ENCODE measurements around the gene NFE2. TPM values are rescaled to one million over a fixed set of nuclear protein-coding genes. Genes with fewer than 3 reads are reported as not detected.

The NFE2 gene
- total RNA-seq, 3 donors from 2014 or later = 0.25 to 0.31 TPM; not detected in 1

GRCh38 chr12:54261815-54262402 lies 38.9 kb downstream of the NFE2 start:
- no peak for TF ChIP-seq CTCF (IDR thresholded peaks at IDR 0.05)
- H3K9me3 ChIP-seq = no peaks in the 10 kb centered on the region
- H3K36me3 ChIP-seq (ENCODE audit: low read depth) = peaks cover 2% of the 10 kb centered on the region
- peaks cover 10% of the 10 kb centered on the region for H3K4me1 ChIP-seq (ENCODE audit: low read depth)
- ATAC-seq (no peak), DNase-seq (no peak)
- intact Hi-C loops (cut with DNase I, micrococcal nuclease) = no loop called here
- H3K4me3 ChIP-seq = no peak overlapping the region

GRCh38 chr12:54259194-54260011 lies 41.4 kb downstream of the NFE2 start:
- no peaks in the 10 kb centered on the region for H3K9me3 ChIP-seq
- ATAC-seq = peak; percentile 87
- intact Hi-C loops (cut with DNase I, micrococcal nuclease) = no loop called here
- peak; percentile 49 to 69 (median 62) for DNase-seq
- no peak for TF ChIP-seq CTCF (IDR thresholded peaks at IDR 0.05)
- no peak overlapping the region for H3K4me3 ChIP-seq
- peaks cover 10% of the 10 kb centered on the region for H3K4me1 ChIP-seq (ENCODE audit: low read depth)
- peaks cover 4% of the 10 kb centered on the region for H3K36me3 ChIP-seq (ENCODE audit: low read depth)

- TF ChIP-seq CTCF (IDR thresholded peaks at IDR 0.05) = no peak
- DNase-seq (no peak), ATAC-seq (no peak)
- Histone ChIP-seq H3K4me3 (no peak overlapping the region), H3K9me3 (no peaks in the 10 kb centered on the region), H3K4me1 (ENCODE audit: low read depth) (peaks cover 10% of the 10 kb centered on the region), H3K36me3 (ENCODE audit: low read depth) (peaks cover 4% of the 10 kb centered on the region)
- intact Hi-C loops (cut with DNase I, micrococcal nuclease) = no loop called here
These were observed 42.6 kb downstream of the NFE2 start for GRCh38 chr12:54258201-54258681.

GRCh38 chr12:54257332-54257731 lies 43.5 kb downstream of the NFE2 start:
- peaks cover 10% of the 10 kb centered on the region for H3K4me1 ChIP-seq (ENCODE audit: low read depth)
- DNase-seq (no peak), ATAC-seq (no peak)
- no peaks in the 10 kb centered on the region for H3K9me3 ChIP-seq
- TF ChIP-seq CTCF (IDR thresholded peaks at IDR 0.05) = no peak
- H3K36me3 ChIP-seq (ENCODE audit: low read depth) = peaks cover 4% of the 10 kb centered on the region
- intact Hi-C loops (cut with DNase I, micrococcal nuclease) = no loop called here
- no peak overlapping the region for H3K4me3 ChIP-seq

GRCh38 chr12:54253240-54253639 lies 47.6 kb downstream of the NFE2 start:
- Histone ChIP-seq H3K4me1 (ENCODE audit: low read depth) (no peaks in the 10 kb centered on the region), H3K4me3 (no peak overlapping the region), H3K36me3 (ENCODE audit: low read depth) (peaks cover 4% of the 10 kb centered on the region), H3K9me3 (no peaks in the 10 kb centered on the region)
- intact Hi-C loops (cut with DNase I, micrococcal nuclease) = no loop called here
- ATAC-seq (peak; percentile 28), DNase-seq (no peak)
- TF ChIP-seq CTCF (IDR thresholded peaks at IDR 0.05) = no peak
